Measurements from ENCODE around the gene RARRES2.
"Not testable (repeated sequence)": the region's sequence is repeated elsewhere in the genome, so short reads cannot be mapped to it uniquely, and the experiment has no call there.

- TF ChIP-seq ZFX (IDR thresholded peaks at IDR 0.05); CBX3 (IDR thresholded peaks at IDR 0.05; ENCODE audit: low read depth); POLR2A (IDR thresholded peaks at IDR 0.05; ENCODE audit: borderline replicate concordance, extremely low read depth, insufficient read depth, insufficient read length); CTCF (IDR thresholded peaks at IDR 0.05 in 2 of 3, conservative IDR thresholded peaks at IDR 0.05 in 1 of 3; ENCODE audit: borderline replicate concordance in 1 of 3, insufficient read depth in 1 of 3, low read depth in 2 of 3, low read length in 2 of 3); EZH2 (IDR thresholded peaks at IDR 0.05); RAD21 (IDR thresholded peaks at IDR 0.05; ENCODE audit: low read depth); YY1 (IDR thresholded peaks at IDR 0.05; ENCODE audit: extremely low read depth, insufficient replicate concordance, low read depth, low read length); POLR2AphosphoS5 (IDR thresholded peaks at IDR 0.05; ENCODE audit: low read depth, low read length): not testable (repeated sequence)
- TF ChIP-seq, protein P1, sequence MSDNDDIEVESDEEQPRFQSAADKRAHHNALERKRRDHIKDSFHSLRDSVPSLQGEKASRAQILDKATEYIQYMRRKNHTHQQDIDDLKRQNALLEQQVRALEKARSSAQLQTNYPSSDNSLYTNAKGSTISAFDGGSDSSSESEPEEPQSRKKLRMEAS (IDR thresholded peaks at IDR 0.05), result not testable (repeated sequence)
- TF ChIP-seq, protein P2, sequence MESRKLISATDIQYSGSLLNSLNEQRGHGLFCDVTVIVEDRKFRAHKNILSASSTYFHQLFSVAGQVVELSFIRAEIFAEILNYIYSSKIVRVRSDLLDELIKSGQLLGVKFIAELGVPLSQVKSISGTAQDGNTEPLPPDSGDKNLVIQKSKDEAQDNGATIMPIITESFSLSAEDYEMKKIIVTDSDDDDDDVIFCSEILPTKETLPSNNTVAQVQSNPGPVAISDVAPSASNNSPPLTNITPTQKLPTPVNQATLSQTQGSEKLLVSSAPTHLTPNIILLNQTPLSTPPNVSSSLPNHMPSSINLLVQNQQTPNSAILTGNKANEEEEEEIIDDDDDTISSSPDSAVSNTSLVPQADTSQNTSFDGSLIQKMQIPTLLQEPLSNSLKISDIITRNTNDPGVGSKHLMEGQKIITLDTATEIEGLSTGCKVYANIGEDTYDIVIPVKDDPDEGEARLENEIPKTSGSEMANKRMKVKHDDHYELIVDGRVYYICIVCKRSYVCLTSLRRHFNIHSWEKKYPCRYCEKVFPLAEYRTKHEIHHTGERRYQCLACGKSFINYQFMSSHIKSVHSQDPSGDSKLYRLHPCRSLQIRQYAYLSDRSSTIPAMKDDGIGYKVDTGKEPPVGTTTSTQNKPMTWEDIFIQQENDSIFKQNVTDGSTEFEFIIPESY (IDR thresholded peaks at IDR 0.05; ENCODE audit: extremely low read depth, insufficient replicate concordance, low read length), result not testable (repeated sequence)
Measured at GRCh38 chr7:150305903-150306284, 35.5 kb downstream of the RARRES2 start.

All from HCT116 (cell line).